Activated naive CD8-positive, alpha-beta T cell treated with anti-CD3 and anti-CD28 coated beads, Interleukin-2, amount 10 ng/mL, durations not matched to agents 7 days and 5 days (primary cell): ENCODE data around the gene NR6A1. TPM values are rescaled to one million over a fixed set of nuclear protein-coding genes. Genes with fewer than 3 reads are reported as not detected.
"Not testable (repeated sequence)": the region's sequence is repeated elsewhere in the genome, so short reads cannot be mapped to it uniquely, and the experiment has no call there.

Experiments used
- ATAC-seq: fragments of 150-1000 bp; cut with Tn5 transposase; one replicate; pipeline ENCODE4 v1.10.0; 2021; ENCODE audit warnings: low read depth, moderate library complexity
- POLR2A ChIA-PET: fragments of 350-600 bp; sonication (Branson Sonifier 250); formaldehyde crosslinking; loops from one replicate; lab custom pipeline; 2021; ENCODE audit warnings: antibody characterized with exemption; lab: Charles Lee
- DNase-seq: peaks from one replicate; pipeline ENCODE4 v3.0.0; 2021
- H3K27ac Mint-ChIP-seq: one replicate; pipeline ENCODE4 v1.8.0; 2022; ENCODE audit warnings: mild to moderate bottlenecking, mixed read lengths
- H3K27me3 Mint-ChIP-seq: one replicate; pipeline ENCODE4 v1.8.0; 2022; ENCODE audit warnings: mild to moderate bottlenecking, moderate library complexity, mixed read lengths
- H3K36me3 Mint-ChIP-seq: one replicate; pipeline ENCODE4 v1.8.0; 2021; ENCODE audit warnings: mild to moderate bottlenecking, mixed read lengths
- H3K4me1 Mint-ChIP-seq: one replicate; pipeline ENCODE4 v1.8.0; 2021; ENCODE audit warnings: mixed read lengths
- H3K4me3 Mint-ChIP-seq: one replicate; pipeline ENCODE4 v1.8.0; 2022; ENCODE audit warnings: mild to moderate bottlenecking, moderate library complexity, mixed read lengths
- H3K9me3 Mint-ChIP-seq: one replicate; pipeline ENCODE4 v1.8.0; 2021; ENCODE audit warnings: mixed read lengths
- total RNA-seq, 2 experiments: library from RNA; stranded (reverse); gene quantifications; one replicate each; pipeline ENCODE4 v1.2.3, GENCODE V29; 2021

The NR6A1 gene
- total RNA-seq, 2 experiments from 2014 or later: 0.06 to 0.11 TPM

GRCh38 chr9:124756011-124756410 is 15.1 kb downstream of the NR6A1 start:
- H3K27ac Mint-ChIP-seq: no peak overlapping the region
- no peaks in the 10 kb centered on the region for H3K36me3 Mint-ChIP-seq
- H3K9me3 Mint-ChIP-seq: no peaks in the 10 kb centered on the region
- POLR2A ChIA-PET: no interaction called here
- DNase-seq: no peak
- ATAC-seq: no peak
- H3K4me1 Mint-ChIP-seq: no peaks in the 10 kb centered on the region
- H3K4me3 Mint-ChIP-seq: no peak overlapping the region
- peaks cover 78% of the 10 kb centered on the region for H3K27me3 Mint-ChIP-seq

GRCh38 chr9:124755061-124755460 is 16.1 kb downstream of the NR6A1 start:
- POLR2A ChIA-PET: no interaction called here
- H3K4me1 Mint-ChIP-seq: no peaks in the 10 kb centered on the region
- H3K9me3 Mint-ChIP-seq: no peaks in the 10 kb centered on the region
- H3K4me3 Mint-ChIP-seq: no peak overlapping the region
- no peaks in the 10 kb centered on the region for H3K36me3 Mint-ChIP-seq
- H3K27me3 Mint-ChIP-seq: peaks cover 79% of the 10 kb centered on the region
- no peak for DNase-seq
- no peak for ATAC-seq
- H3K27ac Mint-ChIP-seq: no peak overlapping the region

- no peaks in the 10 kb centered on the region for H3K9me3 Mint-ChIP-seq
- POLR2A ChIA-PET: no interaction called here
- H3K27me3 Mint-ChIP-seq: peaks cover 76% of the 10 kb centered on the region
- H3K27ac Mint-ChIP-seq: no peak overlapping the region
- no peak for DNase-seq
- no peak overlapping the region for H3K4me3 Mint-ChIP-seq
- H3K4me1 Mint-ChIP-seq: no peaks in the 10 kb centered on the region
- no peak for ATAC-seq
- H3K36me3 Mint-ChIP-seq: no peaks in the 10 kb centered on the region
Measured at GRCh38 chr9:124754289-124754688, 16.8 kb downstream of the NR6A1 start.

- Mint-ChIP-seq H3K27me3 (peaks cover 68% of the 10 kb centered on the region), H3K4me1 (no peaks in the 10 kb centered on the region), H3K4me3 (no peak overlapping the region), H3K36me3 (no peaks in the 10 kb centered on the region), H3K9me3 (no peaks in the 10 kb centered on the region), H3K27ac (no peak overlapping the region)
- POLR2A ChIA-PET: no interaction called here
- DNase-seq (no peak), ATAC-seq (no peak)
Measured at GRCh38 chr9:124752967-124753366, 18.1 kb downstream of the NR6A1 start.

- POLR2A ChIA-PET: no interaction called here
- no peaks in the 10 kb centered on the region for H3K36me3 Mint-ChIP-seq
Measured at GRCh38 chr9:124749781-124750180, 21.3 kb downstream of the NR6A1 start.

GRCh38 chr9:124749284-124749683 is 21.8 kb downstream of the NR6A1 start:
- Mint-ChIP-seq H3K27me3 (peaks cover 40% of the 10 kb centered on the region), H3K4me3 (no peak overlapping the region), H3K9me3 (no peaks in the 10 kb centered on the region), H3K27ac (no peak overlapping the region), H3K4me1 (no peaks in the 10 kb centered on the region), H3K36me3 (no peaks in the 10 kb centered on the region)
- no peak for DNase-seq
- ATAC-seq: no peak
- POLR2A ChIA-PET: no interaction called here

More at GRCh38 chr9:124749781-124750180, 21.3 kb downstream of the NR6A1 start:
- Mint-ChIP-seq H3K27me3 (peaks cover 45% of the 10 kb centered on the region), H3K9me3 (no peaks in the 10 kb centered on the region), H3K27ac (no peak overlapping the region), H3K4me1 (no peaks in the 10 kb centered on the region), H3K4me3 (no peak overlapping the region)
- ATAC-seq (no peak), DNase-seq (no peak)

GRCh38 chr9:124747065-124747464 is 24.0 kb downstream of the NR6A1 start:
- H3K4me1 Mint-ChIP-seq: no peaks in the 10 kb centered on the region
- H3K36me3 Mint-ChIP-seq: no peaks in the 10 kb centered on the region
- ATAC-seq (no peak), DNase-seq (no peak)
- POLR2A ChIA-PET: no interaction called here
- H3K27ac Mint-ChIP-seq: no peak overlapping the region
- no peak overlapping the region for H3K4me3 Mint-ChIP-seq
- H3K9me3 Mint-ChIP-seq: no peaks in the 10 kb centered on the region
- peaks cover 27% of the 10 kb centered on the region for H3K27me3 Mint-ChIP-seq

- no peaks in the 10 kb centered on the region for H3K36me3 Mint-ChIP-seq
- no peak overlapping the region for H3K27ac Mint-ChIP-seq
- H3K4me3 Mint-ChIP-seq: no peak overlapping the region
- DNase-seq: no peak
- H3K4me1 Mint-ChIP-seq: no peaks in the 10 kb centered on the region
- peaks cover 17% of the 10 kb centered on the region for H3K27me3 Mint-ChIP-seq
- POLR2A ChIA-PET: no interaction called here
- H3K9me3 Mint-ChIP-seq: no peaks in the 10 kb centered on the region
- no peak for ATAC-seq
Measured at GRCh38 chr9:124743686-124744348, 27.3 kb downstream of the NR6A1 start.

GRCh38 chr9:124742940-124743339 is 28.2 kb downstream of the NR6A1 start:
- ATAC-seq (no peak), DNase-seq (no peak)
- POLR2A ChIA-PET: no interaction called here
- no peaks in the 10 kb centered on the region for H3K36me3 Mint-ChIP-seq
- peaks cover 11% of the 10 kb centered on the region for H3K27me3 Mint-ChIP-seq
- H3K4me3 Mint-ChIP-seq: no peak overlapping the region
- H3K9me3 Mint-ChIP-seq: no peaks in the 10 kb centered on the region
- no peaks in the 10 kb centered on the region for H3K4me1 Mint-ChIP-seq
- H3K27ac Mint-ChIP-seq: no peak overlapping the region

- POLR2A ChIA-PET: no interaction called here
- Mint-ChIP-seq H3K27me3 (peaks cover 12% of the 10 kb centered on the region), H3K27ac (no peak overlapping the region), H3K9me3 (no peaks in the 10 kb centered on the region), H3K36me3 (no peaks in the 10 kb centered on the region), H3K4me1 (peaks cover 3% of the 10 kb centered on the region), H3K4me3 (no peak overlapping the region)
- no peak for DNase-seq
- no peak for ATAC-seq
Measured at GRCh38 chr9:124741662-124742061, 29.4 kb downstream of the NR6A1 start.

- Mint-ChIP-seq H3K4me3 (no peak overlapping the region), H3K36me3 (no peaks in the 10 kb centered on the region), H3K27me3 (peaks cover 10% of the 10 kb centered on the region), H3K27ac (no peak overlapping the region), H3K9me3 (no peaks in the 10 kb centered on the region), H3K4me1 (peaks cover 3% of the 10 kb centered on the region)
- ATAC-seq: no peak
- DNase-seq: no peak
- POLR2A ChIA-PET: no interaction called here
Measured at GRCh38 chr9:124741149-124741548, 30.0 kb downstream of the NR6A1 start.

GRCh38 chr9:124739360-124739759 is 31.8 kb downstream of the NR6A1 start:
- Mint-ChIP-seq H3K27me3 (peaks cover 8% of the 10 kb centered on the region), H3K4me3 (no peak overlapping the region)
- POLR2A ChIA-PET: no interaction called here

GRCh38 chr9:124738075-124738474 is 33.0 kb downstream of the NR6A1 start:
- POLR2A ChIA-PET, H3K27ac Mint-ChIP-seq, H3K36me3 Mint-ChIP-seq, H3K9me3 Mint-ChIP-seq, H3K4me3 Mint-ChIP-seq, DNase-seq, ATAC-seq, H3K4me1 Mint-ChIP-seq: not testable (repeated sequence)
- peaks cover 12% of the 10 kb centered on the region for H3K27me3 Mint-ChIP-seq

More at GRCh38 chr9:124739360-124739759, 31.8 kb downstream of the NR6A1 start:
- ATAC-seq (no peak), DNase-seq (no peak)
- no peaks in the 10 kb centered on the region for H3K36me3 Mint-ChIP-seq
- H3K9me3 Mint-ChIP-seq: no peaks in the 10 kb centered on the region
- H3K27ac Mint-ChIP-seq: no peak overlapping the region
- peaks cover 8% of the 10 kb centered on the region for H3K4me1 Mint-ChIP-seq

- Mint-ChIP-seq H3K27ac (no peak overlapping the region), H3K4me3 (no peak overlapping the region), H3K4me1 (peaks cover 10% of the 10 kb centered on the region), H3K36me3 (no peaks in the 10 kb centered on the region), H3K27me3 (peaks cover 23% of the 10 kb centered on the region), H3K9me3 (no peaks in the 10 kb centered on the region)
- POLR2A ChIA-PET: no interaction called here
- ATAC-seq (no peak), DNase-seq (no peak)
Measured at GRCh38 chr9:124735121-124735520, 36.0 kb downstream of the NR6A1 start.
